ENCODE results near the gene GNG7.

GNG7 gene

DNA sequence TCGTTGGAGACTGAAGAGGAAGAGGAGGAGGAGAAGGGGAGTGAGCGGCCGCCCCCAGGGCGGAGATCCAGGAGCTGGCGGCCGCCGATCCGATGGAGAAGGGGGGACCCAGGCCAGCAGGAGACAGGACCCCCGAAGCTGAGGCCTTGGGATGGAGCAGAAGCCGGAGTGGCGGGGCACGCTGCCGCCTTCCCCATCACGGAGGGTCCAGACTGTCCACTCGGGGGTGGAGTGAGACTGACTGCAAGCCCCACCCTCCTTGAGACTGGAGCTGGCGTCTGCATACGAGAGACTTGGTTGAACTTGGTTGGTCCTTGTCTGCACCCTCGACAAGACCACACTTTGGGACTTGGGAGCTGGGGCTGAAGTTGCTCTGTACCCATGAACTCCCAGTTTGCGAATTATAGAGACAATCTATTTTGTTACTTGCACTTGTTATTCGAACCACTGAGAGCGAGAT, 224.7 kb downstream of the GNG7 start:
- H3K79me2 ChIP-seq (ENCODE audit: insufficient read depth, low read length), result peaks cover 28% of the 10 kb centered on the region
- TF ChIP-seq CTCF (IDR thresholded peaks at IDR 0.05; ENCODE audit: borderline replicate concordance, extremely low read depth, low read length, poor library complexity, severe bottlenecking) (no peak), EZH2 (IDR thresholded peaks at IDR 0.05; ENCODE audit: borderline replicate concordance, low read depth, low read length, severe bottlenecking) (no peak)
- H3K4me1 ChIP-seq (ENCODE audit: insufficient read depth, low read length), result peaks cover 46% of the 10 kb centered on the region
- no peaks in the 10 kb centered on the region for H3K27me3 ChIP-seq (ENCODE audit: insufficient read depth, low read length, poor library complexity)
- H3K9me3 ChIP-seq (ENCODE audit: insufficient read depth, low read length, severe bottlenecking), result no peaks in the 10 kb centered on the region
- H3K36me3 ChIP-seq (ENCODE audit: insufficient read depth, low read length), result peaks cover 18% of the 10 kb centered on the region
- H3K27ac ChIP-seq (ENCODE audit: low read length), result peak overlapping the region; percentile 78
- H4K20me1 ChIP-seq (ENCODE audit: insufficient read depth, low read length), result peaks cover 20% of the 10 kb centered on the region
- ATAC-seq (ENCODE audit: insufficient read depth, low read depth) (no peak), DNase-seq (peak; percentile 46)
- no peak overlapping the region for H2AFZ ChIP-seq (ENCODE audit: low read depth, low read length)
- H3K9ac ChIP-seq (ENCODE audit: low read depth, low read length), result peak overlapping the region; percentile 76
- H3K4me3 ChIP-seq (ENCODE audit: low read depth in 1 of 2, low read length in 2 of 2), result peak overlapping the region; percentile 60 to 72; a peak in 3 of 4 replicates
- H3K4me2 ChIP-seq (ENCODE audit: insufficient read depth, low read length), result peak overlapping the region; percentile 71

DNA sequence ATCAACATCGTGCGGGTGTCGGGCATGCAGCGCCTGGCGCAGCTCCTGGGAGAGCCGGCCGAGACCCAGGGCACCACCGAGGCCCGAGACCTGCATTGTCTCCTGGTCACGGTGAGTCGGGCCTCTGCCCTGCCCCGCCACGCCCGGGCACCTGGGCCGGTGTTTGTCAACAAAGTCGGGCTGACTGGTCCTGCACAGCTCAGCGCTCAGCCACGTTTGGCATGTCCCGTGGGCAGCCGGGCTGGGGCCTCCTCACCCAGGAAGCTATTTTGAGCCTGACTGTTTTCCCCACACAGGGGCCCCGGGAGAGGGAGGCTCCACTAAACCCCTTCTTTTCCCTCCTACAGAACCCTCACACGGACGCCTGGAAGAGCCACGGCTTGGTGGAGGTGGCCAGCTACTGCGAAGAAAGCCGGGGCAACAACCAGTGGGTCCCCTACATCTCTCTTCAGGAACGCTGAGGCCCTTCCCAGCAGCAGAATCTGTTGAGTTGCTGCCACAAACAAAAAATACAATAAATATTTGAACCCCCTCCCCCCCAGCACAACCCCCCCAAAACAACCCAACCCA, 225.3 kb downstream of the GNG7 start:
- no peak for TF ChIP-seq EZH2 (IDR thresholded peaks at IDR 0.05; ENCODE audit: borderline replicate concordance, low read depth, low read length, severe bottlenecking)
- TF ChIP-seq CTCF (IDR thresholded peaks at IDR 0.05; ENCODE audit: borderline replicate concordance, extremely low read depth, low read length, poor library complexity, severe bottlenecking), result no peak
- Histone ChIP-seq H3K79me2 (ENCODE audit: insufficient read depth, low read length) (peaks cover 28% of the 10 kb centered on the region), H3K27ac (ENCODE audit: low read length) (peak overlapping the region; percentile 78), H3K36me3 (ENCODE audit: insufficient read depth, low read length) (peaks cover 18% of the 10 kb centered on the region), H3K27me3 (ENCODE audit: insufficient read depth, low read length, poor library complexity) (no peaks in the 10 kb centered on the region), H3K4me3 (ENCODE audit: low read depth in 1 of 2, low read length in 2 of 2) (peak overlapping the region; percentile 60 to 72), H3K9me3 (ENCODE audit: insufficient read depth, low read length, severe bottlenecking) (no peaks in the 10 kb centered on the region), H3K9ac (ENCODE audit: low read depth, low read length) (peak overlapping the region; percentile 76), H3K4me1 (ENCODE audit: insufficient read depth, low read length) (peaks cover 46% of the 10 kb centered on the region), H3K4me2 (ENCODE audit: insufficient read depth, low read length) (peak overlapping the region; percentile 71), H4K20me1 (ENCODE audit: insufficient read depth, low read length) (peaks cover 20% of the 10 kb centered on the region), H2AFZ (ENCODE audit: low read depth, low read length) (no peak overlapping the region)
- DNase-seq (no peak), ATAC-seq (ENCODE audit: insufficient read depth, low read depth) (no peak)

DNA sequence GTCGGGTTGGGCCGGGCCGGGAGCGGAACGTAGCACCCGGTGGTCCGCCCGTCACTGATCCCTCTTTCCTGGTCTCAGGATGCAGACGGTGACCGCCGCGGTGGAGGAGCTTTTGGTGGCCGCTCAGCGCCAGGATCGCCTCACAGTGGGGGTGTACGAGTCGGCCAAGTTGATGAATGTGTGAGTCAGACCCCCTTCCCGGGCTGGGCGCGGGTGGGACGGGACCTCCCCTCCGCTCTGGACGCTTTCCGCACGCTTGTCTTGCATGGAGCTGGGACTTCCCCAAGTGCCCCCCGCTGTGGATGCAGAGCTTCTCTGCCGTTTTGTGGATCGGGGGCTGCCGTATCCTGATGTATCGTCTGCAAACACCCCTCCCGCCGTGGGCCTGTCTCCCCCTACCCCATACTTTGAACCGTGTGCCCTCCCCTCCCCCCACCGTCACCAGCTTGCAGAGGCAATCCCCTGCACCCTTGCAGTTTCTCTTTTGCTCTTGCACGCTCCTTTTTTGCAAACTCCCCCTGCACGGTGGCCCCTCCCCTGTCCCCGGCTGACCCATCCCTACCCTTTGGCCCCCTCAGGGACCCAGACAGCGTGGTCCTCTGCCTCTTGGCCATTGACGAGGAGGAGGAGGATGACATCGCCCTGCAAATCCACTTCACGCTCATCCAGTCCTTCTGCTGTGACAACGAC, 225.9 kb downstream of the GNG7 start:
- peak; percentile 80 for DNase-seq
- H3K27me3 ChIP-seq (ENCODE audit: insufficient read depth, low read length, poor library complexity), result no peaks in the 10 kb centered on the region
- H3K4me1 ChIP-seq (ENCODE audit: insufficient read depth, low read length), result peaks cover 46% of the 10 kb centered on the region

More for the DNA sequence above, 225.9 kb downstream of the GNG7 start:
- Histone ChIP-seq H3K36me3 (ENCODE audit: insufficient read depth, low read length) (peaks cover 18% of the 10 kb centered on the region), H3K4me2 (ENCODE audit: insufficient read depth, low read length) (peak overlapping the region; percentile 71), H2AFZ (ENCODE audit: low read depth, low read length) (0 out of 2 replicates have a peak overlapping the region, but pooled peaks have one; percentile 7), H4K20me1 (ENCODE audit: insufficient read depth, low read length) (peaks cover 20% of the 10 kb centered on the region), H3K4me3 (ENCODE audit: low read depth in 1 of 2, low read length in 2 of 2) (peak overlapping the region; percentile 60 to 72), H3K79me2 (ENCODE audit: insufficient read depth, low read length) (peaks cover 28% of the 10 kb centered on the region), H3K27ac (ENCODE audit: low read length) (peak overlapping the region; percentile 78), H3K9me3 (ENCODE audit: insufficient read depth, low read length, severe bottlenecking) (no peaks in the 10 kb centered on the region), H3K9ac (ENCODE audit: low read depth, low read length) (peak overlapping the region; percentile 76)
- TF ChIP-seq CTCF (IDR thresholded peaks at IDR 0.05; ENCODE audit: borderline replicate concordance, extremely low read depth, low read length, poor library complexity, severe bottlenecking), result no peak
- no peak for TF ChIP-seq EZH2 (IDR thresholded peaks at IDR 0.05; ENCODE audit: borderline replicate concordance, low read depth, low read length, severe bottlenecking)
- peak; percentile 17 for ATAC-seq (ENCODE audit: insufficient read depth, low read depth)
